BLaER1 (cell line): Measurements from ENCODE around the gene PRKAG1.
"Not testable (repeated sequence)": the region's sequence is repeated elsewhere in the genome, so short reads cannot be mapped to it uniquely, and the experiment has no call there.

Experiments
- H3K27ac ChIP-seq: shearing (Covaris generic); formaldehyde crosslinking; 2 replicates; pipeline ENCODE4 v1.8.1; 2022
- H3K27me3 ChIP-seq: shearing (Covaris generic); formaldehyde crosslinking; 2 replicates; pipeline ENCODE4 v1.8.1; 2022
- H3K36me3 ChIP-seq: shearing (Covaris generic); formaldehyde crosslinking; 2 replicates; pipeline ENCODE4 v1.8.1; 2022
- H3K4me1 ChIP-seq: shearing (Covaris generic); formaldehyde crosslinking; 2 replicates; pipeline ENCODE4 v1.8.1; 2022
- H3K4me2 ChIP-seq: shearing (Covaris generic); formaldehyde crosslinking; 2 replicates; pipeline ENCODE4 v1.8.1; 2022
- H3K4me3 ChIP-seq: shearing (Covaris generic); formaldehyde crosslinking; 2 replicates; pipeline ENCODE4 v1.8.1; 2022
- H3K9ac ChIP-seq: shearing (Covaris generic); formaldehyde crosslinking; 2 replicates; pipeline ENCODE4 v1.8.1; 2022
- H3K9me3 ChIP-seq: shearing (Covaris generic); formaldehyde crosslinking; 2 replicates; pipeline ENCODE4 v1.8.1; 2022
- H4K20me1 ChIP-seq: shearing (Covaris generic); formaldehyde crosslinking; 2 replicates; pipeline ENCODE4 v1.8.1; 2022
- Cebpa-rat ChIP-seq: shearing (Covaris generic); IDR thresholded peaks from 2 replicates; pipeline ENCODE4 v1.8.1; 2022

PRKAG1 gene

DNA sequence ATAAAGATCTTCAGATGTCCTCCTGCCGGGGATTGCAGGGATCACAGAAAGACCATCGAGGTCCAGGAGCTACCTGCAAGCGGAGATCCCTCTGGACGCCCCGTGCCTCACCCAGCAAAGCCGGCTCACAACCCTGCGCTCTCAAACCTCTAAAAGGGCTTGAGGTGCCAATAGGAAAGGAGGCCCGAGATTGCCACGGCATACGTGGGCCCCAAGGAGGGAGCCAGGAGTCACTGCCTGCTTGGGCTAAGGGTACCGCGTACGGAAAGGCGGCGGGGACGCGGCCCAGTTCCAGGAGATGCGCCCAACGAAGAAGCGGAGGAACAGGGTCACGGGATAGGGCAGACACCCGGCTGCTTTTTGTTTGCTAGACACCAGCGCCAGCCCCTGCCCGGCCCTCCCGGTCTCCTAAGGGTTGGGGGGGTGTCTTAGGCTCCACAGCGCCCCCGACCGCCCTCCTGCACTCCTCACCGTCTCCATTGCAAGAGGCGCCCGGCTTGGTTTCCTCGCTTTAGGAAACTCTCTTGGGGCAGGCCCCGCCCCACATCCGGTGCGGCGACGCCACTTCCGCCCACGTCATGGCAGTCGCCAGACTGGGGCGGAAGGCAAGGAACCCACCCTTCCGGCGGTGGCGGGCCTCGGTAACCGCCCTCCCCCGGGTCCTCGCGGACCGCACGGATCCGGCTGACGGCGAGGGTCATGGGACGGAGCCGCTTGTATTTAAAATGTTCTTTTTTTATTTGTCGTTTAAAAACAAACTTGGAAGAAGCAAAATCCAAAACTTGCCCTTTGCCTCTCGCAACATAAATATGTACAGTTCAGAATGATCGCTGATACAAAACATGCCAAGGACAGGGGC lies at the start of gene PRKAG1:
TSS of gene PRKAG1 (minus strand) at position 516 of the 859 bp plus-strand sequence. CDS start at position 480, 36 bp downstream.
- H3K4me3 ChIP-seq = peak within 1 kb of the TSS; percentile 78

DNA sequence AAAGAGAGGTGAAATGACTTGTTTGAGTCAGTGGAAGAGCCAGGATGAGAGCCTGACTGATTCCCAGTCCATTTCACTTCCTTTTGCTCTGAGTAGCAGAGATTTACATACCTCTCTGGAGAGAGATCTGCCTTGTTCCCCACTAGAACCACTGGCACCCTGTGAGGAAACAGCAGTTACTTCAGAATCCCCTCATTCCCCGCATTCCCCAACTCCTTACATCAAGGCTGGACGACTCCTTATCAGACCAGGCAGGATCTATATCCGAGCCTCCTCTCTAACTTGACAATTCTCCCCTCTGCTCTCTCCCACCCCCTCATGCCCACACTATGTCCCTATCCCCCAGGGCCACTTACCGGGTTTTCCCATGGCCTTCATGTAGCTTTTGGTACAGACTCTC lies 47.5 kb upstream of the PRKAG1 start:
- Histone ChIP-seq H3K9ac (peak overlapping the region; percentile 23; the same call in 1 of the 2 replicates), H3K4me3 (no peak overlapping the region), H3K27me3 (no peaks in the 10 kb centered on the region), H4K20me1 (no peaks in the 10 kb centered on the region), H3K36me3 (peaks cover 8% of the 10 kb centered on the region; the same call in 1 of the 2 replicates), H3K9me3 (no peaks in the 10 kb centered on the region), H3K4me1 (peaks cover 30% of the 10 kb centered on the region), H3K27ac (no peak overlapping the region), H3K4me2 (no peak overlapping the region)
- TF ChIP-seq Cebpa-rat = no peak

More for the DNA sequence above, at the start of gene PRKAG1:
- Histone ChIP-seq H3K27me3 (no peaks in the 10 kb centered on the region), H3K9me3 (no peaks in the 10 kb centered on the region), H3K4me2 (peak within 1 kb of the TSS; percentile 93), H3K27ac (peak within 1 kb of the TSS; percentile 94), H3K9ac (peak within 1 kb of the TSS; percentile 93), H3K36me3 (peaks cover 24% of the 10 kb centered on the region), H3K4me1 (peaks cover 27% of the 10 kb centered on the region), H4K20me1 (peaks cover 5% of the 10 kb centered on the region)
- TF ChIP-seq Cebpa-rat = no peak

DNA sequence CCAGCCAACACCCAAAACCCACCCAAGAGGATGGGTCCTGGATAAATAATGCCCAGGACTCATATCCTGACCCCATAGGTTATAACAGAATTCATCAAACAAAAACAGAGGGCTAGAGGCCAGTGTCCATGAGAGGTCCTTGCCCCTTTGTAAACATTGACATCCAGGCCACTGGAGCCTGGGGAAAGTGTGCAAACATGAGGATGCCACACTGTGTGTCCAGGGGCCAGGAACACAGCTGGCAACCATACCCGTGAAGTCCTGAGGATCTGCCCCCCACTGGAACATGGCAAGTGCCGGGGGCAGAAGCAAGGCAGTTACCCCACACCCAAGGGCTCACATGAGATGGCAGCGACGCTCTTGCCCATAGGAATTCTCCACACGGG lies 46.2 kb upstream of the PRKAG1 start:
- Histone ChIP-seq H3K4me1 (peaks cover 19% of the 10 kb centered on the region), H3K9me3 (no peaks in the 10 kb centered on the region), H3K4me2 (no peak overlapping the region), H3K9ac (peak overlapping the region; percentile 34; the same call in 1 of the 2 replicates), H3K36me3 (peaks cover 8% of the 10 kb centered on the region; the same call in 1 of the 2 replicates), H3K27me3 (no peaks in the 10 kb centered on the region), H4K20me1 (peaks cover 4% of the 10 kb centered on the region; the same call in 1 of the 2 replicates), H3K27ac (no peak overlapping the region), H3K4me3 (no peak overlapping the region)
- no peak for TF ChIP-seq Cebpa-rat

DNA sequence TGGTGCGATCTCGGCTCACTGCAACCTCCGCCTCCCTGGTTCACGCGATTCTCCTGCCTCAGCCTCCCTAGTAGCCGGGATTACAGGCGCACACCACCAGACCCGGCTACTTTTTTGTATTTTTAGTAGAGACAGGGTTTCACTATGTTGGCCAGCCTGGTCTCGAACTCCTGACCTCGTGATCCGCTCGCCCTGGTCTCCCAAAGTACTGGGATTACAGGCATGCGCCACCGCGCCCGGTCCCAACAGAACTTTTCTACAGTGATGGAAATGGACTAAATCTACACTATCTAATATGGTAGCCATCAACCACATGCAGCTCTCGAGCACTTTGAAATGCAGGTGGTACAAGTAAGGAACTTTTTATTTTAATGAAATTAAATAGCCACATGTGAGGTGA lies 43.3 kb upstream of the PRKAG1 start:
- H3K27ac ChIP-seq, H3K4me3 ChIP-seq, H3K27me3 ChIP-seq, H3K36me3 ChIP-seq, H3K9me3 ChIP-seq: not testable (repeated sequence)
- Histone ChIP-seq H4K20me1 (peaks cover 32% of the 10 kb centered on the region), H3K4me1 (peaks cover 20% of the 10 kb centered on the region), H3K9ac (peak overlapping the region; percentile 99; the same call in 1 of the 2 replicates), H3K4me2 (peak overlapping the region; percentile 90)

DNA sequence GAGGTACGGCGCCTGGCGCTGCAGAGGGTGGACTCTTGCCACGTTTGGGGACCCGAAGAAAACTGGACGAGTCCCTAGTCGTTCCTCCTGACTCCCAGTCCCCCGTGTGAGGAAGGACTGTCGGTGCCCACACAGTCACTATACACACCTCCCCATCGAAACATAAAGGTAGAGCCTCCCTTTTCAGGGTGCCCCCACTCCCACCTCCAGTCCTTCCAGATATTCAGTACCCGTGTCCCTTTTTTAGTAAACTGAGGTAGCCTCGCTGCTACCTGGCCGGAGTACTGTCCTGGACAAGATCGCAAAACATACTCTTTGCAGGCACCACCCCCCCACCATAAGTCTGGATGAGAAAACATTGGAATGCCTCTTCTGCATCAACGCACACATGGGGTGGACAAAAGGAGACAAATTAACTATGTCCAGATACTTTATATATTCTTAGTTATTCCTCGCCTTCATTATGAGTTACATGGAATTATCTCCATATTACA lies 42.6 kb upstream of the PRKAG1 start:
- Histone ChIP-seq H3K27me3 (no peaks in the 10 kb centered on the region), H4K20me1 (peaks cover 39% of the 10 kb centered on the region), H3K27ac (peak overlapping the region; percentile 99), H3K4me1 (peaks cover 27% of the 10 kb centered on the region), H3K4me2 (peak overlapping the region; percentile 90), H3K9me3 (no peaks in the 10 kb centered on the region), H3K36me3 (peaks cover 8% of the 10 kb centered on the region; the same call in 1 of the 2 replicates), H3K4me3 (peak overlapping the region; percentile 98), H3K9ac (peak overlapping the region; percentile 99)
- no peak for TF ChIP-seq Cebpa-rat

DNA sequence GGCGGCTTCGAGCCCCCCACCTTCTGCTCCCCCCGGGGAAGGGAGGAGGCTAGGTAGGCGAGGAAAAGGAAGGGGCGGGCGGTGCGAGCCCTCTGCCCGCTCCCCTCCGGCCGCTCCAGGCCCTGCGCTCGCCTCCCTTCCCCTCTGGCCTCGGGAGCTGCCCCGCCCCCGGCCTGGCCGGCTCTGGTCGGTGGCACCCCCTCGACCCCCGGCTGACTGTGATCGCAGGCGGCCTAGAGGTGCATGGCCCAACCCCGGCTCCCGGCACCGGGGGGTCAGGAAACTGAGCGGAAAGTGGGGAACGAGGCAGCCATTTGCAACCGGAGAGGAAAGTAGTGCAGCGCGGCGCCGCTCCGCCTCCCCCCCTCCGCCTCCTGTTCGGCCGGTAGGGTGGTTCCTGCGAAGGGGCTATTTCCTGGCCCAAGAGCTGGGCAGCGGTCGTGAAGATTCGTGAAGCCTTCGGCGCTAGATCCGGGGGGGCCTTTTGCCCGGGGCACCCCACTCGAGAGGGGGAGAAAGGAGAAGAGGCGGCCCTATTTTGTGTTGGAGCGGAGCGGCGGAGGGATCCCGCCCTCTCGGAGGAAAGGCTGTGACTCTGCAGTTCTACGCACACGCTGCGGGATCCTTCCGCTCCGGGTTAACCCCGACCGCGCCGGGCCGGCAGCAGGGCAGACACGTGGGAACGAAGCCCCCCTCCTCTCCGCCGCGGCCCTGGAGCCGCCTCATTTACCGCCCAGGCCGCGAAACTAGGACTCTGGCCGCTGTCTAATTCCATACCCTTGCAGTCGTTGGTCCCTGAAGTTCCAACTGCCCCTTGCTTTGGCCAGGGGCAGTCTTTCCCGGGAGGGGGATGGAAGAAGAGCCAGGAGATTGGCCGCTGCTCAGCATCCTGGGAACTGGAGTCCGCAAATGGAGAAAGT lies 41.9 kb upstream of the PRKAG1 start, which contains the start of gene KMT2D:
TSS of gene KMT2D (minus strand) at position 558 of the 920 bp plus-strand sequence. CDS start 5,470 bp downstream, outside the sequence.
- peak within 1 kb of the TSS; percentile 99 for H3K9ac ChIP-seq
- peak within 1 kb of the TSS; percentile 98 for H3K4me3 ChIP-seq
- H3K4me1 ChIP-seq = peaks cover 32% of the 10 kb centered on the region
- H3K4me2 ChIP-seq = peak within 1 kb of the TSS; percentile 90
- peaks cover 11% of the 10 kb centered on the region for H3K36me3 ChIP-seq
- peak within 1 kb of the TSS; percentile 99 for H3K27ac ChIP-seq
- no peaks in the 10 kb centered on the region for H3K9me3 ChIP-seq
- H4K20me1 ChIP-seq = peaks cover 46% of the 10 kb centered on the region
- TF ChIP-seq Cebpa-rat = no peak
- H3K27me3 ChIP-seq = no peaks in the 10 kb centered on the region

DNA sequence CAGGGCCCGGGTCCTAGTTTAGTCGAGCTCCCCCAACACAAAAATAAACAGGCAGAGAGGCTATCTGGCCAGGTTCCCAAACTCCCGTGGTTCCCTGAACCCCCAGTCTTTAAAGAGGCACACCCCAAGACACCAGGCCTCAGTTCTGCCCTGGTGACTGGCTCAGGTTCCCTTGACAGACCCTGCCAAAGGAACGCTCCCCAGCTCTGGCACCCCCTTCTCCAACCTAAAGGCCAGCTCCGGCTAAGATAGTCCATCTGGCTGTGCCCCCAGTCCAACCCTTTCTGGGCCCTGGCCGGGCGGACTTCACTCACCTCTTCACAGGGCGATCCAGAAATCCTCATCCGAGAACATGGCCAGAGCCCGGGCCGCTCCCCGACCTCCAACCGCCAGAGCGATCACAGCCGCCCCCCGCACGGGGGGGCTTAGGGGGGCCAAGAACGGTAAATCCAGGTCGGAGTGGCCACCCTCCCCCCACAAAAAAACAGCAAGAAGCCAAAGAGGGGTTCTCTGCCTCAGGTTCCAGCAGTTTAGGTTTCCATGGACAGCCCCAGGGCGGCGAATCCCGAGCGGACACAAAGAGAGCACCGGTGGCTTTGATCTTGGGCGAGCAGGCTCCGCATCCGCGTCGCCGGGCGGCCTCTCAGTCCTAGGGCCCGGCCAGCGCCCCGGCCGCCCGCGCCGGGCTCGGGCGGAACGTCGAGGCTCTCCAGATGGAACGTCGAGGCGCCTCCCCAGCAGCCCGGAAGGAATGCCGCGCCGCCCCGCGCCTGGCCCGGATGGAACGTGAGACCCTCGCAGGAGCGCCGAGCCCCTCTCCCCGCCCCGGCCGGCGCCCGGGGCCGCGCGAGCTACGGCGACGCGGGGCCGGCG lies 41.0 kb upstream of the PRKAG1 start:
- Histone ChIP-seq H3K27ac (peak overlapping the region; percentile 99), H3K27me3 (no peaks in the 10 kb centered on the region), H3K4me1 (peaks cover 38% of the 10 kb centered on the region), H3K4me3 (peak overlapping the region; percentile 98), H3K9me3 (no peaks in the 10 kb centered on the region), H3K36me3 (peaks cover 13% of the 10 kb centered on the region), H3K4me2 (peak overlapping the region; percentile 90), H4K20me1 (peaks cover 56% of the 10 kb centered on the region), H3K9ac (peak overlapping the region; percentile 99)
- TF ChIP-seq Cebpa-rat = no peak

DNA sequence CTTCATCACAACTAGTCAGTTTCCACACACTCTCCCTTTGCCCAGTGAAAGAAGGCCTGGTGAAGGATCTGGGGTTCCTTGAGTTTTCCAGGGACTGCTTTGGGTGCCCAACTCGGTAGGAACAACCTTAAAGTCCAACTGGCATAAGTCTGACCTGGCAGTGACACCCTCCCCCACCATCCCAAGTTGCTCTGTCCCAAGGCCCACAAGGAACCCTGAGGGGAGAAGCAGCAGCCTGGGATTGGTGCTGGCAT lies 40.4 kb upstream of the PRKAG1 start:
- H3K9ac ChIP-seq = peak overlapping the region; percentile 99
- H3K9me3 ChIP-seq = no peaks in the 10 kb centered on the region
- peak overlapping the region; percentile 98 for H3K4me3 ChIP-seq
- peaks cover 38% of the 10 kb centered on the region for H3K4me1 ChIP-seq
- H3K27ac ChIP-seq = peak overlapping the region; percentile 99
- peak overlapping the region; percentile 90 for H3K4me2 ChIP-seq
- H3K36me3 ChIP-seq = peaks cover 18% of the 10 kb centered on the region
- peaks cover 62% of the 10 kb centered on the region for H4K20me1 ChIP-seq
- no peaks in the 10 kb centered on the region for H3K27me3 ChIP-seq
- TF ChIP-seq Cebpa-rat = no peak
